ENCODE results near the gene TMEM207.

The TMEM207 gene

DNA sequence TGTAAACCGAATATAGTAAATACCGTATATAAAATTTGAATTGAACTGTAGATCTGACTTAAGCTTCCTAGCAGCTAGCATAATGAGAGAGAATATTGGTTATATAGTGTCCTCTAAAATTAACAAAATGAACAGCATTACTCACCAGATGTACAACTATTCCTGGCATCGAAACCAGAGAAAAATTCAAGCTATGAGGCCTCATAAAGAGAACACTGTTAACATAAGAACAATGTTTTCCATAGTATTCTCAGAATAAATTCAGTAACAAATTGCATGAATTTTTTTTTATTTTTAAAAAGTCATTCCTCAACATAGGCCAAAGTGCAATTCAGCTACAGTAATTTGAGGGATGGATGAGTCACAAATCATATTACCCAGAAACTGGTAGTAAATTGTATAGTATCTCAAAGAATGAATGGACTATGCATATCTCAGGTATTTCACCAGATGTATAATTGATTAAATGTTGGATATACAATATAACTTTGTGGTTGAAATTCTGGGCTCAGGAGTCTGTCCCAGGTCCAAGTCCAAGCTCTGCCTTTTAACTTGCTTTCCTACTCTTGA, 5.0 kb downstream of the TMEM207 start:
- FAIRE-seq (no peak), DNase-seq (ENCODE audit: insufficient read length, low spot score) (no peak)

DNA sequence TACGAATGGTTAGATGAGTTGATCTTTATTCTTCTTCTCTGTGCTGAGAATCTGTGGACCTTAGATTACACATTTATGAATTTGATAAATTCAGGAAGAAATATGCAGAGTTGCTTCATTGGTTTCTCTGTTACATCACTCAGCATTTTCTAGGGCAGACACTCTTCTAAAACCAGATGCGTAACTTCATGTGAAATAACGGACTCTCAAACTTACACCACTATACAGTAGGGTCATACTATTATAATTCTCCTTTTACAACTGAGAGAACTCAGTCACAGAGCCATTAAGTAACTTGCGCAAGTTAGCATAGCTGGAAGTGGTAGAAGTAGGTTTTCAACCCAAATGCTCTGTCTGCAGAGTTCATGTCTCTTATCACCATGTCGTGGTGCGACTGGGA, 5.7 kb downstream of the TMEM207 start:
- FAIRE-seq = no peak

DNA sequence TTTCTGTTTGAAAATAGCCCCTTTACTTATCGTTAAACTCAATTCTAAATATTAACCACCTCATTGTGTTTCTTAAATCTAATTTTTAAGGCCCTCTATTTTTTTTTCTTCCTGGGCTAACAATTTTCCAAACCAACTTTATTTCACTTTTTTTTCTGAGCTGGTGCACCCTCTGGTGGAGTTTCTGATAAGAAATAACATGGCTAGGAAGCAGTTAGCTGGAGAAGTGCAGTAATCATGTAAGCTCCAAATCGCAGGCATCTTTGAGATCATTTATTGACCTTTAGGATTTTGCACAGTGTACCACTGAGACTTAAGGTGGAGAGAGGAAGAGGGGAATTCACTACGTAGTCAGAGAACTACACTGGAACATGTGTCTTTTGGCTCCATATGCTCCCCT, 6.4 kb downstream of the TMEM207 start:
- peak; percentile 5 for DNase-seq (ENCODE audit: insufficient read length, low spot score)
- FAIRE-seq = no peak

More for the DNA sequence above, 5.7 kb downstream of the TMEM207 start:
- DNase-seq (ENCODE audit: insufficient read length, low spot score) = no peak

DNA sequence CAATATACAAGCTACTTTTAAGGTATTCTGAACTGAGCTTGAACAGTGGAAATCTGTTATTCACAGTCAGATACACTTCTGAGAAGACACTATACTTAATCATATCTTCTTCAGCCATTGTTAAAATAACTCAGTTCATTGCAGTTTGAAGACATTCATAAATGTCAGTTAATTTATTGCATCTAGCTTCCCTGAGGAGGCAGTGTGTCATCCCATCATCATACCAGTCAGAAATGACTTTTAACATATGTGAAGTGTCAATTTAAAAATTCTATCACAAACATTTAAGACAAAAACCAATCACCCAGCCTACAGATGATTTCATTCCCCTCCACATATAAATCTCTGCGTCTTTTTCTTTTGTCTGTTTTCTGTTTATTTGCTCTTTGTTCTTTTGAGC, 7.5 kb downstream of the TMEM207 start:
- DNase-seq (ENCODE audit: insufficient read length, low spot score) = no peak
- FAIRE-seq = no peak

DNA sequence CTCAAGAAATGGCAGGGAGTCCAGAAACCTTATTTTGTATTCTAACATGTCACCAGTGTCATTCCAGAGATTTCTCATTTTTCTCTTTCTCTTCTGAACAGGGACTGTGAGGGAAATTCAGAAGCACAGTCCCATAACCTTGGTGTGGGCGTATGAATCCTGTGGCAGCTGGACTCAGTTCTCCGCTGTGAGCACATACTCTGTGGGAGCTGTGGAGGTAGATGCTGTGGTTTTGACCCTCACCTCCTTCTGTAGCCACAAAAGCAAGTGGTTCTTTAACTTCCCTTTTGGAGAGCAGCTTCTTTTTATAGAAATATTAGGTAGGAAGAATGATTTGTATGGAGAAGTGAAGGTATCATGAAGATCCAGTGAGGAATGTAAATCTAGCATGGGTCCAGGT, 13.4 kb downstream of the TMEM207 start:
- no peak for FAIRE-seq
- DNase-seq (ENCODE audit: insufficient read length, low spot score) = no peak

DNA sequence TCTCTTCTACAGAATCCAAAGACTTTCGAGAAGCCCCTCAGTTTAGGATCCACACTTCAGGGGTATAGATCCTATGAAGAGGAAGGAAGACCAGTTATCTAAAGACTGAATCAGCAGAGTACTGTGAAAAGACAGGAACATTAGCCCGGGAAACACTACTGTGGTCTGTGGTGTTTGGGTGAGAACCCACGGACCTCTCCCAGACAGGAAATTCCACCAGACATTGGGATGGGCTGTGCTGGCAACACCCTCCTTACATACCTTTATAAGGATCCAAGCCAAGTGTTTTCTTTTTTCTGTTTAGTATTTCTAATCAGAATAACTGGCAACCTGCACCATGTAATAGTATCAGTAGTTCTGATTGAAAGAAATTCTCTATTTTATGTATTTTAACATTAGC, 14.1 kb downstream of the TMEM207 start:
- FAIRE-seq (no peak), DNase-seq (ENCODE audit: insufficient read length, low spot score) (no peak)

DNA sequence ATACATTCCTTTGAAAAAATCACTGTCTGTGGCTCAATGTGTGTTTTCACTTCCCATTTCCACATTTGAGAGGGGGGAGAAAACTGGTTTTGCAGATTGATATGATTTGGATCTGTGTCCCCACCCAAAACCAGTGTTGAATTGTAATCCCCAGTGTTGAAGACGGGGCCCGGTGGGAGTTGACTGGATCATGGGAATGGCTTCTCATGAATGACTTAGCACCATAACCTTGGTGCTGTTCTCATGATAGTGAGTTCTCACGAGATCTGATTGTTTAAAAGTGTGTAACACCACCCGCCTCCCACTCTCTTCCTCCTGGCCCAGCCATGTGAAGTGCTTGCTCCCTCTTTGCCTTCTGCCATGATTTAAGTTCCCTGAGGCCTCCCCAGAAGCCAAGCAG, 16.1 kb downstream of the TMEM207 start:
- FAIRE-seq (no peak), DNase-seq (ENCODE audit: insufficient read length, low spot score) (no peak)

DNA sequence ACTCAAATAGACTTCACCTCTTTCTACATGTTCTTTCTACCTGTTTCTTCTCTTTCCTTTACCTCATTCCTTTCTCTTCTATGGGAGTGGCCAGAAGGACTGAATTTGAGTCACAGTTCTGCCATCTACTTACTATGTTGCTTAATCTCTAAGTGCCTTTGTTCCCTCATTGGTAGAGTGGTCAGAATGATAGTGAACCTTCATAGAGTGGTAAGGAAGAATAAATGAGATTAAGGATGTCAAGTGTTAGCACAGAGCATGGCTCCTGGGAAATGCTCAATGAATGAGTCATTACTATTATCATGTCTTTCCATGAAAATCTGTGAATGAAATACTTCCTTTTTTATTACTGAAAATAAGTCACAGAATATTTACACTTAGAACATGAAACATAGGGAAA, 17.5 kb downstream of the TMEM207 start:
- peak; percentile 15 for DNase-seq (ENCODE audit: insufficient read length, low spot score)
- peak; percentile 63 for FAIRE-seq

DNA sequence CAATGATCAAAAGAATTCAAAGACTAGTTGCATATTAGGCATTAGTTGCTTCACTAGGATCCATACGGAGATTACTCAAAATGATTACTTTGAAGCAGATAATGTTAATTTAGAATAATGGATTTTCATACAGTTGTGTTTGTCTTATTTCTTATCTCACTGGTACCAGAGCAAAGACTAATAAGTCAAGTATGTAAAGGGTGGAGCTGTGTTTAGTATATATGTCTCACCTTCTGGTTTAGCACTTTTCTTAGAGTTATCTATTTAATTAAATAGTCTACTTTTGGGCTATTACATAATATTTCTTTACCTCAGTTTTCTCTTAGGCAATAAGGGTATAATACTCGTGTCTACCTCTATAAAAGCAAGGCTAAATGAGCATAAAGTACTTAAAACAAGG, 18.8 kb downstream of the TMEM207 start:
- DNase-seq (ENCODE audit: insufficient read length, low spot score) (no peak), FAIRE-seq (no peak)

DNA sequence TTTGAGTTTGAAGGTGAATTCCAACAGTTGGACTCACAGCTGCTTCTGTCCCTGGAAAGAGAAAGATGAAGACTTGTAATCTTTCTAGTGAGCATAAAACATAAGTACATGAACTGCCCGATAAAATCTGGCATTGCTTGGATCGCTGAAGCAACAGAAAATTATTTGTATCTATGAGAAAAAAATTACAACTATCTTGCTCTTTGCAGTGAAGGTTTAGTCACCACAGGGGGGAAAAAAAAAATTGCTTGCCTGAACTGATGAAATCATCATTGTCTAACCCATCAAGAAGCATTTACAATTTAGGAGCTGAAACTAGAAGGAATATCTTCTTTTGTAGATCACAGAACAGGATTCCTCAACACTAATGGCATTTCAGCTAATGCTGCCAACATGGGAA, 20.0 kb downstream of the TMEM207 start:
- no peak for FAIRE-seq

DNA sequence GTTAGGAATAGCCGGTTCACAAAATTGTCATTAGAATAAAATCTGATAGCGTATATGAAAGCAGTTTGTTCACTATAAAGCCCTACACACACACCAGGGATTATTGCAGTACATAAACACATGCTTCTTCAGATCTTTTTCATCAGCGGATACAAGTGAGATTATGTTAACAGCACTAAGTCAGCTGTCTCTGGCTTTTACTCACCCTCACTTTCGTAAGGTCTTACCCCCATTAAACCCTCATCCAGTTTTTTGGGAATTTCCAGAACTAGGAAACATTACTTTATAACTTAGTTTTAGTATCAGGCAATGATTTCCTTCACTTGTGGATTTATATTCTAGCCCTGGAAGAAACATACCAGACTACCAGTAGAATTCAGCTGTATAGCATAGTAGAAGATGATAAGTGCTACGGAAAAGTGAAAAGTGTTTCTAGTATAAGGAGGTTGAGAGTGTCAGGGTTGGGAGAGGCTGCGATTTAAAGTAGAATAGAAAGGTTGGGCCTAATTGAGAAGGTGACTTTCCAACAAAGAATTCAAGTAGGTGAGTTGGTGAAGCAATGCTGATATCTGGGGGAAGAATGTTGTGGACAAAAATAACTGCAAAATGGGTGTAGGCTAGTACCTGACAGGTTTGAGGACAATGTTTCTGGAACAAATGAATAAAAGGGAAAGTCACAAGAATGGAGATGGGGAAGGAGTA, 22.7 kb downstream of the TMEM207 start:
- FAIRE-seq (no peak), DNase-seq (ENCODE audit: insufficient read length, low spot score) (no peak)

More for the DNA sequence above, 20.0 kb downstream of the TMEM207 start:
- DNase-seq (ENCODE audit: insufficient read length, low spot score) = no peak

DNA sequence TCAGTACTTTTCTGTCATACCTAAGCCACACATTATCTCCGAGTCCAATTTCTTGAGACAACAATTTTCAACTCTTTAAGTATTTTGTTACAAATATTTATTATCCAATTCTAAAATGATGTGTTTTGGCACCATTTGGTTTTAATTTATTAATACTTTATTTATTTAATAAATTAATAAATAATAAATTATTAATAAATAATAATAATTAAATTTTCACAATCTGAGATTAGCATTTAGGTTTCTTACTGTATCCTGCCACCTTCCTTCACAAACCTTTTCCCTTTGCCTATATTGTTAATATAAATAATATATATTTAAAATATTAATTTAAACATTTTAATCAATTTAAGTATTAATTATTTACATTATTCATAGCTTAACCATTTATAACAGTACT, 23.9 kb downstream of the TMEM207 start:
- no peak for DNase-seq (ENCODE audit: insufficient read length, low spot score)
- no peak for FAIRE-seq

DNA sequence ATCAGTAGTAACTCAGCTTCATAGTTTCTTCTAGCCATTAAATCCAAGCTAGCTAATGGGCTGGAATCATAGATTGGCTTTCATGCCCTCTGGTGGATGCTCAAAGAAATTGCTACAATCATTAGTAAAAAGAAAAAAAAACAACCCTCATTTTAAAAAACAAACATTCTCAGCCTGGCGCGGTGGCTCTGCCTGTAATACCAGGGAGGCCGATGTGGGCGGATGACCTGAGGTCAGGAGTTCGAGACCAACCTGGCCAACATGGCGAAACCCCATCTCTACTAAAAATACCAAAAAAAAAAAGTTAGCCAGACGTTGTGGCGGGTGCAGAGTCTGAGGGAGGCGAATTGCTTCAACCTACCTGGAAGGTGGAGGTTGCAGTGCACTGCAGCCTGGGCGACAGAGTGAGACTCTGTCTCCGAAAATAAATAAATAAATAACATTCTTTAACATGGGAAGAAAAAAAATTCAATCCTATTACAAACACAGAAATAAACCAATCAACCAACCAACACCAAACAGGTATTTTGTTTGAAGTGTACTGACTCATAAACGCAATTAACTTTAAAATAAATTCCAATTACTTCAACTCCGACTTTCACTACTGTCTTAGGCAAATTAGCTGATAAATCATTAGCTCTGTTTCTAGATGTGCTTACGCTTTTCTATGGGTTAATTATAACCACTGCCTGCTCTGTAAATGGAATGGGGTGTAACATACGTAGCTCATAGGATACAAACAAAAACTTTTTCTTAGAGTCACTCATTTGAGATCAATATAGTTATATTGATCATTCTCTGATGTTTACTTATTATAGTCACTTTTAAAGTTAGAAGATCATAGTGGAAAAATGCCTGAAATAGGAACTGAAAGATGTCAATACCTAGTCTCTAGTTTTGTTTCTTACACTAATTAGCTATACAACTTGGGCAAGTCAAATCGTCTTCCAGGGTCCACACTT, 24.9 kb downstream of the TMEM207 start:
- DNase-seq (ENCODE audit: insufficient read length, low spot score) = peak; percentile 43
- FAIRE-seq = no peak

DNA sequence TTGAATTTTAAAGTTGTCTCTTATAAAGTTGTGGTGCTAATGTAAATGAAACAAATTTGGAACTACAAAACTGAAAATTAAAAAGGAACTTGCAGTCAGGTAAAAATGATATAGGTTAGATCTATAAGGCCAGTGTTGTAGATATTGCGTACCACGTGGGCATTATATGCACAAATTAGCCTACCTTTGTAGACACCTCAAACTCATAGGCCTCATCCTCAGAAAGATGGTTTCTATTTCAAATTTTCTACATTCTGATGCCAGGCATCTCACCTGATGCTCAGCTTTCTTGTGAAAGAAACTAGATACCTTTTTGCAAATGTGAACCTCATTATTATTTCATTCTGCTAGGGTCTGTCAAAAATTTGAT, 25.6 kb downstream of the TMEM207 start:
- no peak for DNase-seq (ENCODE audit: insufficient read length, low spot score)
- no peak for FAIRE-seq

DNA sequence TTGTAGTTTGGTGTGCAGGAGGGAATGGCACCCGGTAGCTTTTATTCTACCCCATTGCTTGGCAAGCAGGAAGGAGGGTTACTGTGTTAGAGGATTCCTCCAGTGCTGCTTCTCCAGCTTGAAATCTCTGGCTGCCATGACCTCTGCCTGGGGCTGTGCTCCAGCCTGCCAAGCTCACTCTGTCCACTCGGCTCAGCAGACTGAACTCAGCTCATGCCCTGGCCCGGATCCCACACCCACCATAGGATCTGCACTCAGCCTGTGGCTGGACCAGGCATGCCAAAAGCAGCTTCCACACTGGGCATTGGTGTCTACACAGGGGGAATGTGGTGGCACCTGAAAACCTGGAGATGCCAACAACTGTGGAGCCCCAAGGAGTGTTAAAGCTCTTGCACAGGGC, 35.4 kb downstream of the TMEM207 start:
- no peak for FAIRE-seq
- DNase-seq (ENCODE audit: insufficient read length, low spot score) = no peak

DNA sequence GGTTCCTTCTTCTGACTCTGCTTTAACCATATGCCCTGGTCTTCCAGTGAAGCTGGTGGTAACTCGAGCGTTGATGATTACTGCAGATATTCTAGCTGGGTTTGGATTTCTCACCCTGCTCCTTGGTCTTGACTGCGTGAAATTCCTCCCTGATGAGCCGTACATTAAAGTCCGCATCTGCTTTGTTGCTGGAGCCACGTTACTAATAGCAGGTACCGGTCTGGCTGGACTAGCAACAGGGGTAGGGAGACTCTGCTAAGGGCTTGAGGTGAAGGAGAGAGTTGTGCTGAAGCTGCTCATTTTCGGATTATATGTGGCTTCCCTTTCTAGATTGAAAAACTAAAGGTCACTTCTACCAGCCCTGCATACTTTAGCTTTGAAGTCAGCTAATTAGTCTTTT, 45.0 kb downstream of the TMEM207 start:
- no peak for FAIRE-seq

DNA sequence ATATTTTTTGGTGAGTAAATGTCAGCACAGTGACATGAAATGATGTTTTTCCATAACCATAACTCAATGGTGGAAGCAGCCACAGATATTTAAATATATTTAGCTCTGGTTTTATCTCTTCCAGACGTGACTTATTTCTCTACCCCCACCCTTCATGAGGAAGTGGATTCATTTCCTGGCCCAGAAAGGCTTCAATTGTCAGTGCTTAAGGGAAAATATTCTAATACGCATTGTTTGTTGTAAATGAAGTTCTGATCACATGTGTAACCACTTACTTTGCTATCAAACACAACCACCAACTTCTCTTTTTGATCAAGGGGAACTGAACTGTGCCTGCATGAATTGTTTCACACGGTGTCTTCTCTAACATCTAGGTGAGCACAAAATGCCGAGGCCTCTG, 47.7 kb downstream of the TMEM207 start:
- DNase-seq (ENCODE audit: insufficient read length, low spot score) = no peak

More for the DNA sequence above, 45.0 kb downstream of the TMEM207 start:
- DNase-seq (ENCODE audit: insufficient read length, low spot score) = no peak

DNA sequence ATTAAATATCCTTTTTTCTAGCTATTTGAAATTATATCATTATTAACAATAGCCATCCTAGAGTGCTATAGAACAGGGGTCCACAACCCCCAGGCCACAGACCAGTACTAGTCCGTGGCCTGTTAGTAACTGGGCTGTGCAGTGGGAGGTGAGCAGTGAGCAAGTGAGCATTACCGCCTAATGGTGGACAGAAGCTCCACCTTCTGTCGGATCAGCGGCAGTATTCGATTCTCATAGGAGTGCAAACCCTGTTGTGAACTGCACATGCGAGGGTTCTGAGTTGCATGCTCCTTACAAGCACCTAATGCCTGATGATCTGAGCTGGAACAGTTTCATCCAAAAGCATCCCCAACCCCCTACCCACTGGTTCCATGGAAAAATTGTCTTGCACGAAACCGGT, 50.0 kb downstream of the TMEM207 start:
- FAIRE-seq (no peak), DNase-seq (ENCODE audit: insufficient read length, low spot score) (no peak)

More for the DNA sequence above, 47.7 kb downstream of the TMEM207 start:
- FAIRE-seq = no peak

DNA sequence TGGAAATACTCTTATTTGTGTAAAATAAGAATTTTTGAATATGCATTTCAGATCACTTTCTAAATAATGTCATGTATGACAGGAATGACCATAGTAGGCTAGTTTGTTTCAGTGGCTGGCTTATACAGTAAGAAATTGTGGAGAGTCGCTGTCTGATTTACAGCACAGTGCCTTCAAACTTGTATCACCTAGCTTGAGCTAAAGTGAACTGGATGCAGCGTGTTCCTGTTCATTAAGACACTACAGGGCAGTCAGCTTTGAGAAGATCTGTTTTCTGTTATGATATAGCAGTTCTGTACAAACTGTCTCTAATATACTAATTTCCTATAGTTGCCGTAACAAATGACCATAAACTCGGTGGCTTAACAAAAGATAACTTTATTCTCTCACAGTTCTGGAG, 51.8 kb downstream of the TMEM207 start:
- FAIRE-seq = no peak
- no peak for DNase-seq (ENCODE audit: insufficient read length, low spot score)

DNA sequence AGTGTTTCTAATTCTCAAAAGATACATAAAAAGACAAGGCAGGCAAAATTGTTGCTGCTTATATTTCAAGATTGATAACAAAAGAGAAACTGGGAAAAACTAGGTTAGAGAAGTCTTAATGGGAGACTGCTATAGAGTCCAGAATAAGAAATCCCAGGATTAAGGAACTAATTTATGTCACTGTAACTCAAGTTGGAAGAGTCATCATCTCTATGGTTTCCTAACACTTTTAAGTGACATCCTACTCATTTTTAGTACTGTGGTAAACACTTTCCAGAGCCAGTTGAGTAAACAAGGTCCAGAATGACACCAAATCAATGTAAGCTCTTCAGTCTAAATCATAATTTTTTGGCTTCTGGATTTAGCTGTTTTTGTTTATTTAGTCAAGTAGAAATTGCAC, 53.7 kb downstream of the TMEM207 start:
- DNase-seq (ENCODE audit: insufficient read length, low spot score) = no peak
- no peak for FAIRE-seq

DNA sequence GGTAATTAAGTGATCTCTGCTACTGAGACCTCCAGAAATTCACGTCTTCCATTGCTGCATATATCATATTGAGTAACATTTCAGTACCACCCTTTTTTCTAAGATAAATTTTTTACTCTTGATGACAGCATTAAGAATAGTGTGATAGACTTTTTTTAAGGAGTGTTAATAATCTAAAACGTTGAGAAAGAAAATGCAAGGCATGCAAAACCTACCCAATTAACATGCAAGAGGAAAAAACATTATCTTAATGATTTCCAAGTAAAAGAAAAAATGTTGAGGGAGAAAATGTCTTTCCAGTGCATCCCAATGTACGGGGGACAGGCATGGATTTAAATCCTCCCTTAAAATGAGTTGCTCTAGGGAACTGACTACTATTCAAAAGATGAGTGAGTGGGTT, 61.0 kb downstream of the TMEM207 start:
- DNase-seq (ENCODE audit: insufficient read length, low spot score) (no peak), FAIRE-seq (no peak)

All from HTR-8/SVneo (cell line).